Esophagus muscularis mucosa (tissue), 3 donors: ENCODE results near the gene APLP2.

Experiments
- POLR2A ChIP-seq: fragments of 450-650 bp; IDR thresholded peaks from one replicate; pipeline ENCODE4 v1.6.1; 2017; ENCODE audit warnings: antibody characterized with exemption, moderate library complexity, mild to moderate bottlenecking, low read depth
- POLR2AphosphoS5 ChIP-seq, 2 donors: sonication (generic); formaldehyde crosslinking; IDR thresholded peaks; one replicate each; pipeline ENCODE4 v1.6.1; 2017; ENCODE audit warnings: antibody characterized with exemption in 2 of 2
- TF ChIP-seq, protein P1 (sequence below), 3 experiments: fragments of 200-600 bp in 2 of 3; fragments of 450-650 bp in 1 of 3; sonication (generic) in 2 of 3; IDR thresholded peaks; one replicate each; pipeline ENCODE4 v1.5.1; 2017 to 2019; ENCODE audit warnings: antibody characterized with exemption in 3 of 3, mild to moderate bottlenecking in 2 of 3, moderate library complexity in 1 of 3

GRCh38 chr11:130191896-130192295, 122.2 kb downstream of the APLP2 start:
- TF ChIP-seq POLR2A (no peak), POLR2AphosphoS5 (IDR thresholded peaks at IDR 0.05) (no peak)
- TF ChIP-seq, protein P1, sequence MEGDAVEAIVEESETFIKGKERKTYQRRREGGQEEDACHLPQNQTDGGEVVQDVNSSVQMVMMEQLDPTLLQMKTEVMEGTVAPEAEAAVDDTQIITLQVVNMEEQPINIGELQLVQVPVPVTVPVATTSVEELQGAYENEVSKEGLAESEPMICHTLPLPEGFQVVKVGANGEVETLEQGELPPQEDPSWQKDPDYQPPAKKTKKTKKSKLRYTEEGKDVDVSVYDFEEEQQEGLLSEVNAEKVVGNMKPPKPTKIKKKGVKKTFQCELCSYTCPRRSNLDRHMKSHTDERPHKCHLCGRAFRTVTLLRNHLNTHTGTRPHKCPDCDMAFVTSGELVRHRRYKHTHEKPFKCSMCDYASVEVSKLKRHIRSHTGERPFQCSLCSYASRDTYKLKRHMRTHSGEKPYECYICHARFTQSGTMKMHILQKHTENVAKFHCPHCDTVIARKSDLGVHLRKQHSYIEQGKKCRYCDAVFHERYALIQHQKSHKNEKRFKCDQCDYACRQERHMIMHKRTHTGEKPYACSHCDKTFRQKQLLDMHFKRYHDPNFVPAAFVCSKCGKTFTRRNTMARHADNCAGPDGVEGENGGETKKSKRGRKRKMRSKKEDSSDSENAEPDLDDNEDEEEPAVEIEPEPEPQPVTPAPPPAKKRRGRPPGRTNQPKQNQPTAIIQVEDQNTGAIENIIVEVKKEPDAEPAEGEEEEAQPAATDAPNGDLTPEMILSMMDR (IDR thresholded peaks at IDR 0.05), result no peak
